GM12875 (cell line): ENCODE measurements around the gene CEP72.

Experiments
- H3K4me3 ChIP-seq: one replicate; pipeline ENCODE4 v1.5.1; 2011; ENCODE audit warnings: low read depth, low read length, control low read depth
- CTCF ChIP-seq: IDR thresholded peaks from 2 replicates; pipeline ENCODE4 v1.5.1; 2011; ENCODE audit warnings: low read depth, mild to moderate bottlenecking, control low read depth, inconsistent platforms, low read length, moderate library complexity, borderline replicate concordance; ENCODE audit not compliant: insufficient read depth

Gene CEP72

GRCh38 chr5:569358-569867, 42.7 kb upstream of the CEP72 start:
- no peak for TF ChIP-seq CTCF
- H3K4me3 ChIP-seq: no peak overlapping the region

- no peak overlapping the region for H3K4me3 ChIP-seq
- TF ChIP-seq CTCF: no peak
These were observed 42.2 kb upstream of the CEP72 start for GRCh38 chr5:569868-570361.

GRCh38 chr5:570446-570845, 41.7 kb upstream of the CEP72 start:
- no peak for TF ChIP-seq CTCF
- H3K4me3 ChIP-seq: no peak overlapping the region

- no peak for TF ChIP-seq CTCF
- H3K4me3 ChIP-seq: no peak overlapping the region
These were observed 41.3 kb upstream of the CEP72 start for GRCh38 chr5:570886-571285.

GRCh38 chr5:571791-572190, 40.3 kb upstream of the CEP72 start:
- no peak for TF ChIP-seq CTCF
- no peak overlapping the region for H3K4me3 ChIP-seq

GRCh38 chr5:572398-573019, 39.6 kb upstream of the CEP72 start:
- no peak overlapping the region for H3K4me3 ChIP-seq
- TF ChIP-seq CTCF: no peak

- TF ChIP-seq CTCF: no peak
- no peak overlapping the region for H3K4me3 ChIP-seq
These were observed 38.9 kb upstream of the CEP72 start for GRCh38 chr5:573206-573605.
